H4 (cell line): Measurements from ENCODE around the gene CLINT1. TPM values are rescaled to one million over a fixed set of nuclear protein-coding genes. Genes with fewer than 3 reads are reported as not detected.
A peak's percentile ranks its signal among the peaks of the same experiment; 100 is the strongest.

Source experiments
- DNase-seq: peaks from one replicate; pipeline ENCODE4 v3.0.0-alpha.2; 2015; ENCODE audit warnings: low spot score
- total RNA-seq: library from RNA; depleted of rRNA; stranded (reverse); fragments of >200 nt; shearing (Covaris generic); gene quantifications from 2 replicates; pipeline ENCODE4 v1.2.3, GENCODE V29; 2014

CLINT1 gene
- total RNA-seq, 1 experiment from 2014 or later = 43.3 TPM

GRCh38 chr5:157820593-157821252 lies 38.2 kb downstream of the CLINT1 start:
- DNase-seq = peak; percentile 10

DNA sequence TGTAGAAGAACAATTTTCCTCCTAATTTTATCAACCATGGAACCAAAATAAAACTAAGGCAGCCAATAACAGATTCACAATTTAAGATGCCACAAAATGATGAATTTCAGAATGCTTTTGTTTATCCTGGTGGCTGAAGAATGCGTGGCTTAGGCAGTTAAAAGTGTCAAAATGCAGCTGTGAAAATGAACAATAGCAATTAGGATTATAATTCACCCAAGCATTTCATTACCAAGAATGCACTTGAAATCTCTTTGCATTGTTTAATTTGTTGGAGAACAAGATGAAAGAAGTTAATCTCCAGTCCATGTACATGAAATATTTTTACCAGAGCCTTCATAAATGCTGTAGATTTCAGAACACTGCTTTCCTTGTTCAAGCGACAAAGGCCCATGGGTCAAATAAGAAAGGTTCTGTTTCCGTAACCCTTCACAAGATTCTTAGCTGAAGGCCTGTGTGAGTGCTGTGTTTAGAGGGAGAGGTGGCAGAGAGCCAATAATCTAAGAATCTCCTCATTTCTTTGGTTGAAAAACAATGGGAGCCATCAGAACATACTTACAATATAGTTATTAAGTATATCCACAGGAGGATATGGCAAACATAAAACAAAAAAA lies 39.3 kb downstream of the CLINT1 start:
- no peak for DNase-seq

GRCh38 chr5:157818368-157818767 lies 40.6 kb downstream of the CLINT1 start:
- DNase-seq = no peak

GRCh38 chr5:157817928-157818327 lies 41.0 kb downstream of the CLINT1 start:
- DNase-seq = no peak

DNA sequence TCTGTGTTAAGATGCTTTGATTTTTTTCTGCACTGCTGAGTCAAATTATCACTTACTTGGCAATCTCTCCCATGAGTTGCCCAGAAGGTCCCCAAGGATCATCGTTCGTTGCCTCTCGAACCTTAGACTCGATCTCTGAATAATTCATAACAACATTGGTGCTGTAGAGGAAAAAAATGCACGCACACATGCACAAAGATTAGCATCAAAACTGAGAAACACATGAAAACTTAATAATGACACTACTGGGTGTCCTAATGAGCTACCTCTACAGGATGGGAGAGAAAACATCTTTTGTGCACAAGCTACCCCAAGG lies 41.6 kb downstream of the CLINT1 start:
- no peak for DNase-seq

DNA sequence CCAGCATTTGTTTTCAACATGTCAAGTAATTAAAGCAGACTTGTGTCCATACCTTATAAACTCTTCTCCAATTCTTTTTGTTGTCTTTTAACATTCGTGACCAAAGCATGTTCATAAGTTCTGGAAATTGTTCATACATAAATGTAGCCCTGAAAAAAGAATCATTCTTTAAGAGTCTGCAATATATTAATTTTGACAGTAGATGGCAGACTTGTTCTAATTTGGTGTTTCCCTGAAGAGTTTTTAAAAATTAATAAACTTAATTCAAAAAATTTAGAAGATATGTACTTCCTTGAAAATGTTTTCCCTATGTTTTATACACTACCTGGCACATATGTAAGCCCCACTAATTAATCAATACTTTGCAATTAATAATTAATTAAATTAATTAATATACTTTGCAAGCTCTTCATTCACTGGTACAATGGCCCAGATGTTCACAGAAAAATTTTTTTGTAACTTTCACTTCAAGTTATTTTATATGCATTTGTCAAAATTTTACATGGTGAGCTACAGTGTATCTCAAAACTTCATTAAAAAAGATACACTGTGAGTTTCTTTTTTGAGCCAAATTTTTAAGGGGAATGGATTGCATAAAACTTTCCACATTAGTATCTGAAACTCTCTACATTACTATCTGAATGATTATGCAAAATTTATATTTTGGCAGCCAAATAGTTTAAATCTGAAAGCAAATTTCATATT lies 42.1 kb downstream of the CLINT1 start:
- no peak for DNase-seq

DNA sequence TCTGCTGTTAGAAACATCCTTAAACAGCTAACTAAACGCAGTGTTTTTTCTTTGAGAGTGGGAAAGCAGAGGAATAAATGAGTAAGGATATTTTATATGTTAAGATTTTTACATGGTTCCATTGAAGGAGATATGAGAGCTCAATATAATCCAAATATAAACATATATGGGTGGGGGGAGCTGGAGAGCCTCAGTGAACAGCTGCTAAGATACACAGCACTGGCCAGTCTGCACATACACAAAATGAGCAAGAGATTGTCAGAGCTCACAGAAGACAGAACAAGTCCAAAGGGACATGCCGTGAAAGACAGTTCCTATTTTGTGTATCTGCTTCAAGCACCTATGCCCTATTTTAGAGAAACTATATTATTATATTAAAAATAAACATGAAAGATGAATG lies 46.9 kb downstream of the CLINT1 start:
- no peak for DNase-seq

- DNase-seq = no peak
Observed at GRCh38 chr5:157808043-157808442, 50.9 kb downstream of the CLINT1 start.

DNA sequence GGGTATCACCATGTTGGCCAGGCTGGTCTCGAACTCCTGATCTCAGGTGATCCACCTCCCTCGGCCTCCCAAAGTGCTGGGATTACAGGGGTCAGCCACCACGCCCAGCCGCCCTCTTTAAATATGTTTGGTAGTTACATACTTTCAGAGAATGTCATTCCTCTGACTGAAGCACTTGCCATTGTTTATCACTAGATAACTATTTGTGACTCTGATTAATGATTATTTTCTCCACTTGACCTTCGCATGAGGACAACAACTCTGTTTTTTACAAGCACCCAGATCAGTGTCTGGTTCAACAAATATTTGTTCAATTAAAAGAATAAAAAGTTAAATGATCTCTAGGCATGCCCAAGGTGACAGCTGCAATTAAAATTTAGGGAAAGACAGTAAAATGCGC lies 56.2 kb downstream of the CLINT1 start:
- no peak for DNase-seq

DNA sequence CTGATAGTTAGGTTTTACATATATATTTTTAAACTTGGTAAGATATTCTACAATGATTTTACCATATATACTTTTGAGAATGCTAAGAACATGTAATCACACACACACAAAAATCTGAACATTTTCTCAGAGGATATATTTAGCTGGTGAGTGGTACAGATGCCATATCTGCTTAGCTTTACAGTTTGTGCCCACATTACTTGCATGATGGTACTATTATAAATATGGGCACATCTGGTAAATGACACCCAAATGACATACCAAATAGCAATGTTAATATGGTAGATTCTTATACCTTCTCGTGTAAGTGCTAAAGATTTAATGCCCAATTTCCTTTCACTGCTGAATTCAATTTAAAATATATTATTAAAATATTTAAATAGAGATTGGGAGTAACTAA lies 58.8 kb downstream of the CLINT1 start:
- DNase-seq = no peak

GRCh38 chr5:157799578-157799977 lies 59.4 kb downstream of the CLINT1 start:
- no peak for DNase-seq

DNA sequence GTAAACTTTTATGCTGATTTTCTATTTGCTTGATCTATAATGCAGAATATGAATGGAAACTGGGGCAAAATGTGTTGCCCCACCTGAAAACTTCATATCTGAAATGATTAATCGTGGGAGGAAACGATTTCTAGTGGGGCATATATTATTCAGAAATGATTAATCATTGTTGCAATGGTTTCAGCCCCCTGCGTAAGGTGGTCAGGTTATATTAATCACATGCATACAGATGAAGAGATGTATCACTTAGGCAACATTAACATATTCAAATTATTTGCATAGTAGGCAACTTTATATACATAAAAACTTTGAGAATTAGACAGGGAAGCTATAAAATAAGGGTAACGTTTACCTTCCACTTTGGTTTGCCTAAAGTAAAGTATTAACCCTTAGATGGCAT lies 65.6 kb downstream of the CLINT1 start:
- no peak for DNase-seq

- no peak for DNase-seq
Observed at GRCh38 chr5:157785801-157786200, 73.1 kb downstream of the CLINT1 start.

GRCh38 chr5:157779221-157779620 lies 79.7 kb downstream of the CLINT1 start:
- no peak for DNase-seq

DNA sequence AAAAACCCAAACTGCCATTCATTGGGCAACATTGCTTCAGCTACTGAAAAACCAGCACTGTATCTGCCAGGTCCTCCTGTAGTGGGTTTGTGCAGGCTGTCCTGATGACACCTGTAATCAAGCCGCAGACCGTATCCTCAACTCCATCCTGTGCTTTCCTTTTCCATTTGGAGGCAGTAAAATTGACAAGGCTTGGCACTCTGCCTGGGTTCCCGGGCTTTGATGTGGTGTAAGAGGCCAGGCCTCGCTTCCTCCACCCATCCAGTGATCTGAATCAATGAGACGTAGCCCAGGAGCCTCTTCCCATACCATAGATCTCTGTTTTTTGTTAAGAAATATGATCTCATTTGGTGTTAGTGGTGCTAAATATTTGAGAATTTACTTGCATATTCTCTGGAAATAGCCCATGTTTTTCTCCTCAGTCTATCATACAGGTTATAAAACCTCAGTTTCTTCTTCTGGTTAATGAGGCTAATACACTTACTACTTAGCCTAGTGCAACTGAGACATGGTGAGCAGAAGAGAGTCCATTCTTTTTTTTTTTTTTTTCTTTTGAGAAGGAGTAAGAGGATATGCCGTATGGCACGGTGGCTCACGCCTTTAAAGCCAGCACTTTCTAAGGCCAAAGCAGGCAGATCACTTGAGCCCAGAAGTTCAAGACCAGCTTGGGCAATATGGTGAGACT lies 80.7 kb downstream of the CLINT1 start:
- peak; percentile 23 for DNase-seq

- DNase-seq = no peak
Observed at GRCh38 chr5:157772127-157772526, 86.8 kb downstream of the CLINT1 start.

GRCh38 chr5:157770665-157771064 lies 88.3 kb downstream of the CLINT1 start:
- DNase-seq = no peak

GRCh38 chr5:157767689-157768088 lies 91.3 kb downstream of the CLINT1 start:
- DNase-seq = no peak

GRCh38 chr5:157766902-157767301 lies 92.0 kb downstream of the CLINT1 start:
- DNase-seq = no peak

DNA sequence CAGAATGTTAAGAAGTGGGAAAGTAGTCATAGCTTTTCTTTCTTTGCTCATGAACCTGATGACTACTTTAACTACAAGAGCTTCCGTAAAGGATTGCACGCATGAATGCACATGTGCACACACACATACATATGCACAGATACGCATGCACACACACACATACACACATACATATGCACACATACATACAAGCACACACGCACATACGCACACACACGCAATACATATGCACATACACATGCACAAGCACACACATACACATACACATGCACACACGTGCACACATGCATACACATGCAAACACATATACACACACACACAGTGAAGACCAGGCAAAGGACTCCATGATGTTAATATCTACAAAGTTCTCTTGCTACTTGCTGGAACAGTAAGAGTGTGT lies 92.5 kb downstream of the CLINT1 start:
- DNase-seq = no peak

GRCh38 chr5:157764531-157764930 lies 94.4 kb downstream of the CLINT1 start:
- DNase-seq = no peak

- DNase-seq = peak; percentile 62
Observed at GRCh38 chr5:157761690-157762621, 97.0 kb downstream of the CLINT1 start.
